Mesenteric fat pad (tissue), 1 donor: ENCODE measurements around the gene TDRD1. TPM values are rescaled to one million over a fixed set of nuclear protein-coding genes. Genes with fewer than 3 reads are reported as not detected.

Source experiments
- DNase-seq: peaks from one replicate; pipeline ENCODE4 v3.0.0-alpha.2; 2020; ENCODE audit warnings: low spot score
- total RNA-seq: library from RNA; stranded (reverse); fragmentation: NEBNext Ultra II Directional; extraction: Animal tissue kit (Norgen Biotek cat#: 25700); gene quantifications from one replicate; pipeline ENCODE4 v1.2.1, GENCODE V29; 2021
- donor health status: DM: yes; HTN: yes; CAD: no.

TDRD1 gene
- total RNA-seq, 1 donor from 2014 or later = 0.16 TPM

DNA sequence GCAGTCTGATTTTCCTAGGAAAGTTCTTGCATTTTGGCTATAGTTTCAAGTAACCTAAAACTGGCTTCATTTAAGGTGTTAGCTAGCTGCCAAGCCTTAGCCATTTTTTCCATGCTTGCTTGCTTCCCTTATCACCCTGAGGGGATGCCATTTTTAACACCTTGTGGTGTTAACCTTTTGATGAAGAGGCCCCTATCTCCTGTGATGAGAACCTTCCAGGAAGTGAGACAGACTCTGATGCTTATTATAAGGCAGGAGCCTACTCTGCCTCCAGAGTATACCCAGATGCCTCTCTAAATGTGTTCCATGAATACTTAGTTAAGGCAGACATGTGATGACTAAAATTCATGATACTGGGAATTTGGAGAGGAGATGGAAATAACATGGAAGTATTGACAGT is 55.0 kb downstream of the TDRD1 start:
- no peak for DNase-seq

DNA sequence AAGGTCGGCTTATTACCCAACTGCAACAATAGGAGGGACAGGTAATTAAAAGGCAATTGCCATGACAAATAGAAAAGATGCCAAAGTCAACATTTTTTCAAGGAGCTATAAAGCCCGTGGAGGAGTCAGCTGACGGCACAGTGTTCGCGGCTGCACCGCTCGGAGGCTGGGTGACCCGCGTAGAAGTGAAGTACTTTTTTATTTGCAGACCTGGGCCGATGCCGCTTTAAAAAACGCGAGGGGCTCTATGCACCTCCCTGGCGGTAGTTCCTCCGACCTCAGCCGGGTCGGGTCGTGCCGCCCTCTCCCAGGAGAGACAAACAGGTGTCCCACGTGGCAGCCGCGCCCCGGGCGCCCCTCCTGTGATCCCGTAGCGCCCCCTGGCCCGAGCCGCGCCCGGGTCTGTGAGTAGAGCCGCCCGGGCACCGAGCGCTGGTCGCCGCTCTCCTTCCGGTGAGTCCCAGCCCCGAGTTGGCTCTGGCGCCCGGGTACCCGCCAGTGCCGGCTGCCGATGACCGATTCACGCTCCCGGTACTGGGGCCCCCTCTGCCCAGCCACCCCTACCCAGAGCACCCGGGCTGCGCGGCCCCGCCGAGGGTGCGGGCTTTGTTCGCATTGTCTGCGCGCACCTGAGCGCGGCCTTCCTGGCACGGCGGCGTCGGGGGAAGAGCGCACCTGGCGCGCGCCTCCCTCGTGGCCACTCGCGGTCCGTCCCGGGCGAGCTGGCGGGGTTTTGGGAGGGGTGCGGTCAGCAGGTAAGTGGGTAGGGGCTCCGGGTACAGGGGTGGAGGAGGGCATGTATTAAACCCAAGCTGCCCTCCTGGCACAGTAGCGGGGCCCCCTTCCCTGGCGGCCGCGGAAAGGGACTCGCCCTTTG is 60.2 kb downstream of the TDRD1 start, which contains the start of gene VWA2:
Gene VWA2, plus strand, starts transcription at position 138 of the 877 bp plus-strand sequence. CDS start 9,460 bp downstream, outside the sequence.
- DNase-seq = no peak

DNA sequence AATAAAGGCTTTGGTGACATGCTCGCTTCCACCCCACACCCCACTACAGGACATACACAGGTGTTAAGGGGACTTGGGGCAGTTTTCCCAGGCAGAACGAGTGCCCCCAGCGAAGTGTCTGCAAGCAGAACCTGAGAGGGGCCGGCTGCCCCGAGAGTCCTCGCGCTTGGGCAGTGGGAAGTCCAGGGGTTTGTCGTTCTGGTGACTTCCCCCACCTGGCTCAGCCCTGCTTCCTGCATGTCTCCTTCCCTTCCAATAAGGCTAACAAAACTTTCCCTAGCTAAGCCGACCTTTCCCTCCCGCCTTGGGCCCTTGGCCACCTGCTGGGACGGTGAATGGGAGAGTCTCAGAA is 60.8 kb downstream of the TDRD1 start:
- no peak for DNase-seq

DNA sequence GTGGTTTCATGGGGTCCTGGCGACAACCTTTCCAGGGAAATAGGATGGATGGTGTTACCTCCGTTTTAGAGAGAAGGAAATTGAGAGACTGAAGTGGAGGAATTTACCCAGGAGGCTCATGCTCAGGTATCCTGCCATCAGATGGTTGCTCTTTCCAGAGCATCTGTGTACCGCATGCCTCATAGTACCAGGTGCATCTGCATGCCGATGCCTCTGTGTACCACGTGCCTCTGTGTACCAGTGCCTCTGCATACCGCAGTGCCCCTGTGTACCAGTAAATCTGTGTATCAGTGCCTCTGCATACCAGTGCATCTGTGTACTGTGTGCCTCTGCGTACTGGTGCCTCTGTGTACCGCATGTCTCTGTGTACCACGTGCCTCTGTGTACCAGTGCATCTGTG is 63.1 kb downstream of the TDRD1 start:
- DNase-seq = no peak

DNA sequence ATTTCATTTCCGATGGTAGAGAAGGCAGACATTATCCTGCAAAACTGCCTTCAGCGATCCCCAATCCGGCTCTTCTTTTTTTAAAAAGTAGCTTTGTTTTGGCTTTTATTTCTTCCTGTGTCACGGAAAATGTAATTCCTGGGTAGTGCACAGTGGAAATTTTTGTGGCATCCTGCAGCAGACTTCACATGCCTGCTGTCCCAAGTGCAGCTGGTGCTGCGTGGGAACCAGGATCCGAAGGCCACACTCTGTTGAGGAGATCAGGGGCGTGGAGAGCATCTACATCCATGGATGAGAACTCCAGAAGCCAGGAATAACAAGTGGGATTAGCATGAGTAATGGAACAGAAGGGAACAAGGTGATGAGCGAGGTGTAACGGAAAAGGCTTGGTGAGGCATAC is 64.5 kb downstream of the TDRD1 start:
- no peak for DNase-seq

DNA sequence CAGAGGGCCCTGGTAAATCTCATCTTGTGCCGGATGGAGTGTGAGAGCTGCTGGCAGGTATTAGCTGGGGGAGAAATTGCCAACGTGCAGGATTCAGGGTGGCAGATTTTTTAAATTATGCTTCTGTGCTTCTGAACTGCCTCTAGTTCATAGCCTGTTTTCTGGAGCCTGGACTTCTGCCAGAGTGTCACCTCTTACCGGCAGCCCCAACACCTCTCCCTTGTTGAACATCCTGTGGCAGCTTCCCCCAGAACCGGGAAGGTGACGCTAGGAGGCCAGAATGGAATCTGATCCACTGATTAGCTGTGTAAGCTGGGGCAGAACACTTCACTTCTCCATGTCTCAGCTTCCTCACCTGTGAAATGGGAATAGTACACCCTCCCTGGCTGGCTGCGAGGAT is 65.0 kb downstream of the TDRD1 start:
- DNase-seq = no peak

DNA sequence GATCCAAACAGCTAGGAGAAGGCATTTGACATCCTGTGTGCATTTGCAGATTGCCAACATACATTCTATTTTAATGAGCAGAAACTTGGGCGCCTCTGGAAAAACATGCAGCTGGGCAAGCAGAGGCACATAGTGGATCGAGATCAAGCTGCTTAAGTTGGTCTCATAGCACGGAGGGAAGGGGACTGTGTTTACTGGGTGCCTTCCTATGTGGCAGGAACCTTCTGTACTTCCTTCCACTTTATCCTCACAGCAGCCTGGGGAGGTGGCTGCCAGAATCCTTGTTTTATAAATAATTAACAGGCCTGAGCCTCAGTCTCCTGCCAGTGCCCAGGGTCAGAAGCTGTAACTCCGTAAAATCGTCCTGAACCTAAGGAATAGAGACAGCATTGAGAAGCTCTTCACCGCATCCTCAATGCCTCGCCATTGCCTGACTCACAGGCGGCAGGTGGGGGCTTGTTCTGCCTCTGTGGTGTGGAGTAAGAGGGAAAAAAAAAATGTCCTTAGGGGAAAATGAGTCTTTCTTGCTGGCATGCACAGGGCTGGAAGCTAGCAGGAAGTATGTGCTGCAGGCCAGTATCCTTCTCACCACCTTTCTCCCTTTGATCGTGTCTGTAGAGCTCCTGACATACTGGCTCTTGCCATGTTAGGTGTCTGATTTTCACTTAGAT is 66.1 kb downstream of the TDRD1 start:
- no peak for DNase-seq

DNA sequence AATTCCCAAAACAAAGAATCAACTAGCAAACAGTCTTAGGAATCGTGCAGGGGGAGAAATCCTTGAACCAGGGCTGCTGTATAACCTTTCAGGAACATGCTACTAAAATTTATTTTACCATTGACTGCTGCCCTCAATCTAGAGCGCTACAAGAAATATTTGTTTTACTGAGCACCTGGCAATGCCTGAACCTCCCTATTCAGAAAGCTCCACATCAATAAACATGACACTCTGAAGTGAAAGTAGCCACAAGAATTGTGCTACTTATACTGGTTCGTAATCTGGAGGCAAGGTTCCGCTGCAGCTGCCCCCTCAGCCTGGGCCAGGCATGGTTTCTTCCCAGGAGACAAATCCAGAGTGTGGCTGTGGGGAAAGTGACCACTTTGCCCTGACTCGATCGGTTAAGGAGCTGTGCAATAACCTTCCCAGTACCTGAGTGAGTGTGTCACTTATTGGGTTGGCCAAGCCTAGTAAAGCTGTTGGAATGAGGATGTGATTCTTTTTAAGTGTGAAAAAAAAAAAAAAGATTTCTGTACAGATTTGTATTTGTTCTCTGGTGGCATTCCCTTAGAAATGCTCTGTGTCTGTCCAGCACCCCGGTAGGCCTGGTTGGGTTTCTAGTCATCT is 67.6 kb downstream of the TDRD1 start:
- DNase-seq = no peak

DNA sequence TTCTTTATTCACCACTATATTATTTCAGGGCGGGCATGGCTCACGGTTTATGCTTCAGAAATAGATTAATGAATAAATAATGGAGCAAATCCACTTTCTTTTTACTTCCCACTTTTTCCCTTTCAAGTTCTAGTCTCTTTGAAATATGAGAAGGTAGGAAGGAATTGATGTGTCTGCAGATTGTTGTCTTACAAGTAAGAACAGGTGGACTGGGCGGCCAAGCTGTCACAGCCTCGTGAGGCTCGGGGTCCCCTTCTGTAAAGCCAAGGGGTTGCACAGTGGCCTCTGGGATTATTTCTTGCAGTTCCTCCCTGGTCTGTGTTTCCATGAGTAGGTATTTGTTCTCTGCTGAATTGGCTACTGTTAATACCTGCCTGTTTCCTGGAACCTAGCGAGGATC is 71.1 kb downstream of the TDRD1 start:
- DNase-seq = no peak

DNA sequence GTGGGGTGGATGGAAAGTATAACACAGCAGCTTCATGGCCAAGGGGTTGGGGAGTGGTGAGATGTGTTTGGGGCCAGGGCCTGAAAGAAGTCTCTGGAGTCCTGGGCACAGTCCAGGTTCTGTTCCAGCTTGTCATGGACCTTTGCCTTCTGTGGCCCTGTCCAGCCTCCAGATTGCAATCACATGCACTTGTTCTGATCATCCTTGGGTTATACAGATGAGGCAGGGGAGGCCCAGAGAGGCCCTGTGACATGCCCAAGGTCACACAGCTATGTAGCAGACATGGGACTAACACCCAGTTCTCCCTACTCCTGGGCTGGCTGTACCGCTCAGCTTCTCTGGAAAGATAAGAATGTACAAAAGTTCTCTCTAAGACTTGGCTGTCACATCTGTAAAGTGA is 71.6 kb downstream of the TDRD1 start:
- no peak for DNase-seq

DNA sequence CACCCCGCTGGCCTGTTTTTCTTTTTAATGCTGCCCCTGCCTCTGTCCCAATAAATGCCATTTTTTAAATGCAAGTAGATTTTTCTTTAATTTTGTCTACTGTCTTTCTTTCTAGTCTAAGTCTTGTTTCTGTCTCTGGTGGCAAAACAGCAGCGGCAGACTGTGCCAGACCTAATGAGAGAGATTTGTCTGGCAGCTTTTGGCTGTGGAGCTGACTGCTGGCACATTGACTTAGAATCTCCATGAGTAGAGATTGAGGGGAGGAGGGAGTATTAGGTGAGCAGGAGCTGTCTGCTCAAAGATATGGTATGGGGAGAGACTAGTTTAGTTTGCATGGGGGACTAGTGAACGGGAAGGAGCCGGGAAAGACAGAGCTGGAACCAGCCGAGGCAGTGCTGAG is 72.9 kb downstream of the TDRD1 start:
- DNase-seq = peak; percentile 24

DNA sequence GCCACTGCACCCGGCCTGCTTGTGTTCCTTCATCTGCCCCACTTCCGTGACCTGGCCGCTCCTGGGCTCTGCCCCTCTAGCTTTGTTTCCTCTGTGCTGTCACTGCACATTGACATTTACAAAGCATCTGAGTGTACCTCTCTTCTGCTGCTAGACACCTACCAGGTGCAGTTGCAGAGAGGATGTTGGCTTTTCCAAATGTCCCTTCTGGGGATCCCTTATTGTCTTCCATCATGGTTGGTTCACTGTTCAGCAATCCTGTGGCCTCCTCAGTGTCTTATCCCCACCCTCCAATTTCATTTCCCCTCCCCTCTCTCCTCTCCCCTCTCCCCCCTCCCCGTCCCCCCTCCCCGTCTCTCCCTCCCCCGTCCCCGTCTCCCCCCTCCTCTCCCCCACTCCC is 73.7 kb downstream of the TDRD1 start:
- DNase-seq = no peak

DNA sequence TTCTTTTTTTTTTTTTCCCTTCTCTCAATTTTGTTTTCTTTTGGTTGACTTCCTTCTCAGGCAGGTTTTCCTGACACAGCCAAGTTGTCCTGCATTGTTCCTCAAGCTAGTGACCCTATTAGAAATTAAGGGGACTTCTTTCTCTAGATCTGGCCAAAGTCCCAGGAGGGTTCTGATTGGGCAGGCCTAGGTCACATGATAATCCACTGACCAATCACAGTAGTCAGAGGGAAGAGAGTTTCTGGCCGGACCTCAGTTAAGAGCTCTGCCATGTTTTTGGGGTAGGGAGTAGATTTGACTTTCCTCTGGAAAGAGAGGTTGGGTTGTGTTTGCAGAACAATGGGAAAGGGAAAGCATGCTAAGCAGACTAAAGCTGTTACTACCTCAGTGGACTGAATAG is 76.1 kb downstream of the TDRD1 start:
- no peak for DNase-seq

DNA sequence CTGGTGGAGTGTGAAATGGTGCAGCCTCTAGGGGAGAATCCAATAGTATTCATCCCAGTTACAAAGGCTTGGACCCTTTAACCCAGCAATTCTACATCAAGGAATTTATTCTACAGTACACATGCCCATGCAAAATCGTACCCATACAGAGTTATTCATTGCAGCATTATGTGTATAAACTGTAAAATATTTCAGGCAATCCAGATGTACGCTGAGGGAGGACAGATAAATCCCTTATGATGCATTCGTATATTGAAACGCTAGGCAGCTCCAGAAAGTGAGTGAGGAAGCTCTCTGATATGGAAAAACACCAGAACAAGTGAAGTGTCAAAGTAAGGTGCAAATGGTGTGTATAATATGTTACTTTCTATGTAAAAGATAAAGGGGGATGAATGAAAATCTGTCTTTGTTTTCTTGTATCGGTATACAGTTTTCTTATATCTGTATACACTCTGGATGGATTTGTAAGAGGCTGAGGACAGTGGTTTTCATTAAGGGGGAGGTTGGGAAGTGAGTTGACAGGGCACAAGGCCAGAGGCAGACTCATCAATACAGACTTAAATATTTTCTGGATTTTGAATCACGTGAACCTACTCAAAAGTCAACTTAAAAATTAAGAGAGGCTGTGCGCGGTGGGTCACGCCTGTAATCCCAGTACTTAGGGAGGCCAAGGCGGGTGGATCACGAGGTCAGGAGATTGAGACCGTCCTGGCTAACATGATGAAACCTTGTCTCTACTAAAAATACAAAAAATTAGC is 77.0 kb downstream of the TDRD1 start:
- DNase-seq = peak; percentile 35

DNA sequence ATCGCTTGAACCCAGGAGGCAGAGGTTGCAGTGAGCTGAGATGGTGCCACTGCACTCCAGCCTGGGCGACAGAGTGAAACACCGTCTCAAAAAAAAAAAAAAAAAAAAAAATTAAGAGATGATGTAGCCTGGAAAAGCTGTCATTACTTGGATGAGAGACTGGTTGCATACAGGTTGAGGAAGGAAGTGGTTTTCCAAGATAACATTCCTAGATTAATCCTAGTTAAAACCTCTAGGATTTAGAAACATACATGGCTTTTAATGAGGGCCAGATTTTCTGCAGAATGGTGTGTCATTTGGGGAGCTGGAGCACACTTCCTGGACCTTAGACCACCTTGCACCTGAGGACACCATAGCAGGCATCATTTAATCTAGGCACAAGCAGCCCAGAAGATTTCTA is 77.7 kb downstream of the TDRD1 start:
- no peak for DNase-seq

DNA sequence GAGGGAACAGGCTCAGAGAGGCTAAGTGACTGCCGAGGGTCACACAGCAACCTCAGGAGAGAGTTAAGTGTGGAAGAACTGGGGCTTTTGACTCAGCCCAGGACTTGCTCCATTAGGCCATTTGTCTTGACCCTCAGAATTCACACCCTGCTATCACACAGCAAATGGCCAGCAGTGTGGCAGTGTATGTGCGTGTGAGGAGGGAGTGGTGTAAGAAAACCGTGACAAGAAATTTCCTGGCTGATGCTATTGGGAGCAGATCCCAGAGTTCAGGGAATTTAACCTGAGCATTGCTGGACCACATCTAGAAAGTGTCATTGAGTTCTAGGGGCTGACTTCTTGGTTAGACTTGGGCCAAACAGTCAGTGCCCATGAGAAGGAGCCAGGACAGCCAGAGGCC is 78.3 kb downstream of the TDRD1 start:
- DNase-seq = peak; percentile 43

DNA sequence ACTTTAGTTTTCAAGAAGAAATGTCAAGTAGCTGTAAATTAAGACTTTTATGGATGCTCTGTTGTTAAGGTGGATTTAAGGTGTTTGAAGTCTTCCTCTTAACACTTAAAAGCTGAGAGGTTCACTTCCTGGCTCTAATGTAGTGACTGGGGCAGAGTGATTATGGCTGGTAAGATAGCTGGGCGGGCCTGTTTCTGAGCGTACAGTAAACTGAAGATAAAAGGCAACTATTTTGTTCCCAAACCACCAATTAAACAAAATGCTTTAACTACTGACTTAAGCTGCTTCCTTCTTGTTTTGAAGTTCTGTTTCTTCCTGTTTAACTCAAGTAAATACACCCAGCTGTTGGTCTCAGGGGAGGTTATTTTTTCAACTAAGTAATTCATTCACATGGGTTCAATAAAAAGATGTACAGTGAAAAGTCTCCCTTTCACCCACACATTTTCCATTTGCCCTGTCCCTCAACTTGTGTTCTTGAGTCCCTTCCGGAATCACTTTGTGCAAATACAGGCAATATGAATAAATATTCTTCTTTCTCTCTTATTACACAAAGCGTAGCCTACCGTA is 79.2 kb downstream of the TDRD1 start:
- DNase-seq = no peak

DNA sequence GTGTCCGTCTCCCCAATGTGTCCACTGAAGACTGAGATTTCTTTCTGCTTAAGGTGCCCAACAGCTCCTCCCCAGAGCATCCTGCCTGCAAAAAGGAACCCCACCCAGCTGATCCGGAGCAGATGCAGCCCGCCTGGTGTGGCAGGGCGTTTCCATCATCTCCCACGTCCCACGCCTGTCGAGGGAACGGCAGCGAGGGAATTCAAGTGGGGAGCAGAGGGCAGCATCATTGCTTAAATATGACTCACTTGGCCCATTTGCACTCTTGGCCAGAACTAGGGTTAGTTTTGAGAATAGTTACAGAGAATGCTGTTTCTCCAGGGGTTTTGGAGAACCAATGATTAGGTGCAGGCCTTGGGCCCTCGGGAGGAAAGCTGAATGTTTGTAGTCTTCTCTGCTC is 80.7 kb downstream of the TDRD1 start:
- DNase-seq = no peak

DNA sequence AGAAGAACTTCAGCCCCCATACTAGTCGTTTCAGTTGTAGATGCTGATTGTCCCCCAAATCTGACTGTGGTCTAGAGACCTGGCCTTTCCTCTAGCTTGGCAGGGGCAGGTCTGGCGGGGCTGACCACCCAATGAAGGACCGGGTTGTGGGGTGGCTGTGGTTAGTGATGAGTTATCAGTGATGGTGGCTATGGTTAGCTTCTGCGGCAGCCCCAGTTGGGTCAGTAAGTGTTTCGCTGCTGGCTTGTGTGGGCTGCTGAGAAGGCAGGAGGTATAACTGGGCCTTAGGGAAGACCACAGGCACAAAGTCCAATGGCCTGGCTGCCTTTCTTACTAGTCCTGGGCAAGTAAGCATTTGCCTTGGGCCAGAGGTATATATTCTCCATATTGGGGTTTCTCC is 81.2 kb downstream of the TDRD1 start:
- DNase-seq = no peak

DNA sequence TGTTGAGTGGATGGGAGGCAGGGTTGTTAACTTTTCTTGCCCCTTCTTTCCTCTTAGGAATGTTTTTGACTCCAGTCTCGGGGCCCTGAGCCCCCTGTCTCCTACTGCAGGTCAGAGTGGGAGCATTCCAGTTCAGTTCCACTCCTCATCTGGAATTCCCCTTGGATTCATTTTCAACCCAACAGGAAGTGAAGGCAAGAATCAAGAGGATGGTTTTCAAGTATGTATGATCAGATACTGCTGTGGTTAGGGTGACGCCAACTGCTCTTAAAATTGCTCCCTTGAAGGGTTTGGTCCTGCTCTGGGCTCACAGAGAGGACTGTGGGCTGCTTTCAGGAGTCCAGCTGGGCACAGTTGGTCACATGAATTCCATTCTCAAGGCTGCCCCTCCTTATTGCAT is 81.9 kb downstream of the TDRD1 start:
- DNase-seq = no peak

DNA sequence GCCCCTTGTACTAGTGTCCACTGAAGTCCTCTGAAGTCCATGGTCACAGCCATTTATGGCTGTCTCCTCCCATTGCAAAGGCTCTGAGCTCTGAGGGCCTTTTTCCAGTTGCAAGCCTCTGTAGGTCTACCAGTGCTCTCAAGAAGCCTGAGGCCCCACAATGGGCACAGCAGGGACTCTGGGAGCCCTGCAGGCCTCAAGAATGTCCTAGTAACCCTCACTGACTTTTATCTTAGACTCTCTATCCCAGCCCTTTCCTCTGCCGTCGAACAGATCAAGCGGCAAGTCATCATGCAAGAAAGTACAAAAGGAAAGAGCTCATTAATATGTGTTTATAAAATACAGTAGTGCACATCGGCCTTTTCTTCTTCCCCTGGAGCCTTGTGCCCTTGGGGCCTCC is 83.3 kb downstream of the TDRD1 start:
- no peak for DNase-seq
